Calu3 (cell line): ENCODE measurements around the gene IFI44. TPM values are rescaled to one million over a fixed set of nuclear protein-coding genes. Genes with fewer than 3 reads are reported as not detected.

Source experiments
- BruUV-seq: library from RNA; stranded (reverse); fragments of 400-500 nt; replicated peaks from 2 replicates; lab custom pipeline; 2021; lab: Mats Ljungman, UMichigan
- CTCF ChIA-PET: fragments of 300-600 bp; sonication (Branson Sonifier 250); formaldehyde crosslinking; loops from one replicate; lab custom pipeline; 2022; ENCODE audit warnings: antibody characterized with exemption; lab: Charles Lee
- DNase-seq: peaks from one replicate; pipeline ENCODE4 v3.0.0; 2022
- H3K27ac Mint-ChIP-seq: one replicate; pipeline ENCODE4 v1.8.0; 2022; ENCODE audit warnings: mixed read lengths; ENCODE audit not compliant: unreplicated experiment
- H3K27me3 Mint-ChIP-seq: one replicate; pipeline ENCODE4 v1.8.0; 2022; ENCODE audit warnings: mixed read lengths; ENCODE audit not compliant: unreplicated experiment
- H3K36me3 Mint-ChIP-seq: one replicate; pipeline ENCODE4 v1.8.0; 2022; ENCODE audit warnings: mild to moderate bottlenecking, moderate library complexity, mixed read lengths; ENCODE audit not compliant: insufficient read depth, unreplicated experiment
- H3K4me1 Mint-ChIP-seq: one replicate; pipeline ENCODE4 v1.8.0; 2022; ENCODE audit warnings: mild to moderate bottlenecking, low read depth, mixed read lengths; ENCODE audit not compliant: unreplicated experiment
- H3K4me3 Mint-ChIP-seq: one replicate; pipeline ENCODE4 v1.8.0; 2022; ENCODE audit warnings: mild to moderate bottlenecking, low read depth, moderate library complexity, mixed read lengths; ENCODE audit not compliant: unreplicated experiment
- H3K9me3 Mint-ChIP-seq: one replicate; pipeline ENCODE4 v1.8.0; 2022; ENCODE audit warnings: low read depth, mixed read lengths; ENCODE audit not compliant: unreplicated experiment
- intact Hi-C: fragments of 100-400 bp; cut with micrococcal nuclease; formaldehyde crosslinking; loops from one replicate; pipeline ENCODE4 v1.10.0; 2022; ENCODE audit not compliant: unreplicated experiment
- total RNA-seq: library from RNA; stranded (reverse); gene quantifications from 2 replicates; pipeline ENCODE4 v1.2.3, GENCODE V29; 2022
- TF ChIP-seq, protein P1 (sequence below): fragments of 200-600 bp; IDR thresholded peaks from one replicate; pipeline ENCODE4 v1.8.0; 2022; ENCODE audit warnings: antibody characterized with exemption; ENCODE audit not compliant: unreplicated experiment

The IFI44 gene
- total RNA-seq, 1 experiment from 2014 or later = 125 TPM

DNA sequence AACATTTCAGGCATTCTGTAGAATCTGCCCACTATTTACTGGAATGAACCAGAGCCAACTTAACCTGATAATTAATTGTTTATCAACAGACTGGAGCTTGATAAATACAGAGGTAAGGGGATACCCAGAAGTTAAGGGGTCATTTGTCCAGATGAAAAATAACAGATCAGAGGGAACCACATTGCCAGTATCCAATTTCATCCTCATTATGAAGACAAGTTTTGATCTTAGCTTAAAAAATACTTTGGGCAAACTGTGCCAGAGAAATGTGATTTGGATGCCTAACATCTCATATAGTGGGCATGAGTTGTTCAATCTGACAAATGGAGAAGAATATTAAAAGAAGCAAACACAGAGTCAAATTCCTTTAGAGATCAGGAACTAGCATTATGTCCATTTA is 63.7 kb downstream of the IFI44 start:
- Mint-ChIP-seq H3K9me3 (peaks cover 2% of the 10 kb centered on the region), H3K4me3 (no peak overlapping the region), H3K27me3 (no peaks in the 10 kb centered on the region), H3K4me1 (no peaks in the 10 kb centered on the region), H3K36me3 (no peaks in the 10 kb centered on the region), H3K27ac (no peak overlapping the region)
- BruUV-seq = no TSS peak
- CTCF ChIA-PET = no interaction called here
- DNase-seq = no peak
- intact Hi-C loops = no loop called here
- TF ChIP-seq, protein P1, sequence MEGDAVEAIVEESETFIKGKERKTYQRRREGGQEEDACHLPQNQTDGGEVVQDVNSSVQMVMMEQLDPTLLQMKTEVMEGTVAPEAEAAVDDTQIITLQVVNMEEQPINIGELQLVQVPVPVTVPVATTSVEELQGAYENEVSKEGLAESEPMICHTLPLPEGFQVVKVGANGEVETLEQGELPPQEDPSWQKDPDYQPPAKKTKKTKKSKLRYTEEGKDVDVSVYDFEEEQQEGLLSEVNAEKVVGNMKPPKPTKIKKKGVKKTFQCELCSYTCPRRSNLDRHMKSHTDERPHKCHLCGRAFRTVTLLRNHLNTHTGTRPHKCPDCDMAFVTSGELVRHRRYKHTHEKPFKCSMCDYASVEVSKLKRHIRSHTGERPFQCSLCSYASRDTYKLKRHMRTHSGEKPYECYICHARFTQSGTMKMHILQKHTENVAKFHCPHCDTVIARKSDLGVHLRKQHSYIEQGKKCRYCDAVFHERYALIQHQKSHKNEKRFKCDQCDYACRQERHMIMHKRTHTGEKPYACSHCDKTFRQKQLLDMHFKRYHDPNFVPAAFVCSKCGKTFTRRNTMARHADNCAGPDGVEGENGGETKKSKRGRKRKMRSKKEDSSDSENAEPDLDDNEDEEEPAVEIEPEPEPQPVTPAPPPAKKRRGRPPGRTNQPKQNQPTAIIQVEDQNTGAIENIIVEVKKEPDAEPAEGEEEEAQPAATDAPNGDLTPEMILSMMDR = no peak

Other genes with a start within 250 kb of the IFI44 start
- 0.35 and 0.37 TPM in 2 replicates for gene PTGFR, start 158.9 kb upstream of the IFI44 start, total RNA-seq
- gene IFI44L, start 29.4 kb upstream of the IFI44 start, total RNA-seq = 82.0 and 230 TPM in 2 replicates